ENCODE results near the gene CHST15. TPM values are rescaled to one million over a fixed set of nuclear protein-coding genes. Genes with fewer than 3 reads are reported as not detected.

Gene CHST15, protein sequence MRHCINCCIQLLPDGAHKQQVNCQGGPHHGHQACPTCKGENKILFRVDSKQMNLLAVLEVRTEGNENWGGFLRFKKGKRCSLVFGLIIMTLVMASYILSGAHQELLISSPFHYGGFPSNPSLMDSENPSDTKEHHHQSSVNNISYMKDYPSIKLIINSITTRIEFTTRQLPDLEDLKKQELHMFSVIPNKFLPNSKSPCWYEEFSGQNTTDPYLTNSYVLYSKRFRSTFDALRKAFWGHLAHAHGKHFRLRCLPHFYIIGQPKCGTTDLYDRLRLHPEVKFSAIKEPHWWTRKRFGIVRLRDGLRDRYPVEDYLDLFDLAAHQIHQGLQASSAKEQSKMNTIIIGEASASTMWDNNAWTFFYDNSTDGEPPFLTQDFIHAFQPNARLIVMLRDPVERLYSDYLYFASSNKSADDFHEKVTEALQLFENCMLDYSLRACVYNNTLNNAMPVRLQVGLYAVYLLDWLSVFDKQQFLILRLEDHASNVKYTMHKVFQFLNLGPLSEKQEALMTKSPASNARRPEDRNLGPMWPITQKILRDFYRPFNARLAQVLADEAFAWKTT
- total RNA-seq, result 4.6 and 6.5 TPM in 2 replicates

GRCh38 chr10:124092860-124093773 is at the start of gene CHST15:
Gene CHST15 (minus strand): TSS chr10:124093598. CDS start chr10:124046212, 47,386 bp downstream.

Other genes starting within 250 kb of the CHST15 start
- under 0.01 TPM in 1 of 2 replicates, not detected in the other for gene CPXM2, start 201.8 kb downstream of the CHST15 start, total RNA-seq

Data from uterine smooth muscle cell (primary cell).